CD4-positive, CD25-positive, alpha-beta regulatory T cell (primary cell): ENCODE data around the gene PALM. TPM values are rescaled to one million over a fixed set of nuclear protein-coding genes. Genes with fewer than 3 reads are reported as not detected.

Experiments
- ATAC-seq, 2 donors: fragments of 150-1000 bp; cut with Tn5 transposase; one replicate each; pipeline ENCODE4 v1.10.0; 2021; ENCODE audit warnings: low read depth in 2 of 2, moderate number of reproducible peaks in 2 of 2, moderate library complexity in 1 of 2
- DNase-seq, 3 donors: peaks; one replicate each; pipeline versions ENCODE4 v3.0.0 to v3.0.0-alpha.2; 2012 to 2022; ENCODE audit warnings: mixed read lengths in 1 of 3
- H3K27ac ChIP-seq: one replicate; pipeline ENCODE4 v1.7.0; 2013; ENCODE audit warnings: mild to moderate bottlenecking, low read length; ENCODE audit not compliant: insufficient read depth, poor library complexity, severe bottlenecking
- H3K27me3 ChIP-seq: one replicate; pipeline ENCODE4 v1.7.0; 2013; ENCODE audit warnings: low read length; ENCODE audit not compliant: control insufficient read depth, insufficient read depth
- H3K36me3 ChIP-seq: one replicate; pipeline ENCODE4 v1.7.0; 2013; ENCODE audit warnings: mild to moderate bottlenecking, low read length, moderate library complexity; ENCODE audit not compliant: control insufficient read depth, insufficient read depth
- H3K4me1 ChIP-seq: 2 replicates; pipeline ENCODE4 v1.7.0; 2013; ENCODE audit warnings: mild to moderate bottlenecking, low read length; ENCODE audit not compliant: insufficient read depth, control insufficient read depth, poor library complexity, severe bottlenecking
- H3K4me3 ChIP-seq: one replicate; pipeline ENCODE4 v1.7.0; 2013; ENCODE audit warnings: low read depth, mild to moderate bottlenecking, low read length, moderate library complexity
- H3K9me3 ChIP-seq, 2 experiments: 1 replicate in 1 of 2; 2 replicates in 1 of 2; pipeline ENCODE4 v1.7.0; 2013; ENCODE audit warnings: low read length in 2 of 2, mild to moderate bottlenecking in 1 of 2, moderate library complexity in 1 of 2; ENCODE audit not compliant: control insufficient read depth in 2 of 2
- H3K27ac Mint-ChIP-seq, 3 donors: one replicate each; pipeline ENCODE4 v1.8.0; 2020 to 2022; ENCODE audit warnings: mild to moderate bottlenecking in 3 of 3, mixed read lengths in 3 of 3, moderate library complexity in 2 of 3
- H3K27me3 Mint-ChIP-seq: one replicate; pipeline ENCODE4 v1.8.0; 2022; ENCODE audit warnings: mild to moderate bottlenecking, mixed read lengths
- H3K36me3 Mint-ChIP-seq: one replicate; pipeline ENCODE4 v1.8.0; 2020; ENCODE audit warnings: mixed read lengths
- H3K4me1 Mint-ChIP-seq, 4 donors: one replicate each; pipeline ENCODE4 v1.8.0; 2020 to 2022; ENCODE audit warnings: mixed read lengths in 4 of 4, mild to moderate bottlenecking in 1 of 4
- H3K4me3 Mint-ChIP-seq, 4 donors: one replicate each; pipeline ENCODE4 v1.8.0; 2020 to 2022; ENCODE audit warnings: mild to moderate bottlenecking in 4 of 4, mixed read lengths in 4 of 4, moderate library complexity in 3 of 4
- H3K9me3 Mint-ChIP-seq, 7 donors: one replicate each; pipeline ENCODE4 v1.8.0; 2020 to 2022; ENCODE audit warnings: mixed read lengths in 7 of 7, mild to moderate bottlenecking in 3 of 7, moderate library complexity in 2 of 7
- polyA plus RNA-seq, 4 donors: library from polyadenylated mRNA; unstranded; fragments of 300-500 nt; fragmentation: Illumina TruSeq; gene quantifications; one replicate each; pipeline ENCODE4 v1.2.3, GENCODE V29; 2021
- total RNA-seq: library from RNA; stranded (reverse); gene quantifications from one replicate; pipeline ENCODE4 v1.2.3, GENCODE V29; 2022

Gene PALM
- total and polyA plus RNA-seq, 5 donors from 2014 or later, result not detected

DNA sequence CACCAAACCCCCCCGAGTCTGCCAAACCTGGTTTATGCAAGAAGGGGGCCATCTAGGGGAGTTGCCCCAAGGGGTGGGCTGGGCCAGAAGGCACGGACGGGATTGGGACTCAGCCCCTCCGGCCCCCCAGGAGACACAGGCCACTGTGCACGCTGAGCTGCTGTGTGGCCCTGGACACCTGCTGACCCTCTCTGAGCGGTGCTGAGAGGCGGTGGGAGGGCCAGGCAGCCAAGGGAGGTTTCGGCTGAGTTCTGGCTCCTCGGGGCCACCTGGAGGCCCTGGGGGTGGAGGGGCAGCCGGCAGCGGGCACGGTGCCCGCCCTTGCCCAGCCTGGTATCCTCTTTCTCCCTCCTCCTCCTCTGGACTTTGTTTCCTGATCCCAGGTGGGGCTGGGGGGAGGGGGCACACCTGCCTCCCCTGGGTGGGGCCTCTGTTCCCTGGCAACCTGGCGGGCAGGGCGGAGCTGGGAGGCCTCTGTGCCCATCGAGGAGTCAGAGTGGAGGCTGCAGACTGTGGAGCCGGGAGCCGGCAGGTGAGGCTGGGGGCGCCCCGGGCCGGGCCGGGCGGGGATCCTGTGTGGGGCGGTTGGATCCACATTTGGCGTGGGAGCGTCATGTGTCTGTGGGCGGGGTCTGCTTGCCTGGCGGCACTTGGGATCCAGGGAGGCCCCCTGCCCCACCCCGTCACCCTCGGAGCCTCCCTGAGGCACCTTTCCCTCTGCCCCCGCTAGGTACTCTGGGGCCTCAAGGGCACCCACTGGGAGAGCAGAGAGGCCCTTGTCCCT is 42.1 kb downstream of the PALM start, which contains the start of gene MISP:
Gene MISP (plus strand): TSS at position 473 of the 784 bp plus-strand sequence. CDS start 5,835 bp downstream, outside the sequence.
- ATAC-seq, result no peak

DNA sequence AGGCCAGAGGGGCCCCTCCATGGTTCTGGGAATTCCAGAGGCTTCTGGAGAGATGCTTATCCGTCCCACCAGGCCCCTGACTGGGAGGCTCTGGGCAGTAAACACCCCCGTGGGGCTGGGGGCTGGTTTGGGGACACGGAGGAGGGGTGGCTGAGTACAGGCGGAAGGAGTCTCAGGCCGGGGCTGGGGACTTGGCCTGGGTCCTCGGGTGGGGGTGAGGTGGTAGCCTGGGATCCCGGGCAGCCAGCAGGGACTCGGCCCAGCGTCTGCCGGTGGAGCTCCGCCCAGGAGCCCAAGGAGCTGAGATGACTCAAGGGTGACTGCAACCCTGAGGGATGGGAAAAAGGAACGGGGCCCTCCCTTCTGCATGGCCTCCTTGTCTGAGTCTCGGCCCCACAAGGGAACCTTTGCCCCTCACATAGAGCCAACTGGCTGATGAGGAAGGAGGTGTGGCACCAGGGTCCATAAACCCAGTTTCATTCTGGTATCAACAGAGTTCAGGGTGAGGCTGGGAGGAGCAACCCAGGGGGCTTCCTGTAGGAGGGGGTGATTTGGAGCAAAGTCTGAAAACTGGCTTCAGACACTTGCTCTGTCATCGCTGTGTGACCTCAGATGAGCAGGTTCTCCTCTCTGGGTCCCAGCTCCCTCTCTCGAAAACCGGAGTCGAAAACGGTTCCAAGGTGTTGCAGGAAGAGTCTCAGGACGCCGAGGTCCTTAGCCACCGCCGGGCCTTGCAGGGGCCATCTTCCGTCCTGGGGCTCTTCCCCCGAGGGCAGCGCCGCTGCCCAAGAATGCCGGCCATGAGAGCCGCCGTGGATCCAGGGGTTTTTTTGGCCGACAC is 43.0 kb downstream of the PALM start:
- Histone ChIP-seq H3K4me1 (no peaks in the 10 kb centered on the region), H3K9me3 (peaks cover 0 to 16% of the 10 kb centered on the region in 2 experiments), H3K4me3 (no peak overlapping the region), H3K27me3 (no peaks in the 10 kb centered on the region), H3K36me3 (no peaks in the 10 kb centered on the region), H3K27ac (no peak overlapping the region)
- Mint-ChIP-seq H3K27me3 (no peaks in the 10 kb centered on the region), H3K4me1 (no peaks in the 10 kb centered on the region), H3K27ac (no peak overlapping the region), H3K36me3 (no peaks in the 10 kb centered on the region), H3K4me3 (no peak overlapping the region), H3K9me3 (peaks cover 0 to 1% (median 0%) of the 10 kb centered on the region in 7 donors)
- peak in 1 of 2 donors; percentile 36 for ATAC-seq
- DNase-seq, result no peak

More for the DNA sequence above, 42.1 kb downstream of the PALM start, which contains the start of gene MISP:
- Histone ChIP-seq H3K27me3 (no peaks in the 10 kb centered on the region), H3K27ac (no peak within 1 kb of the TSS), H3K9me3 (peaks cover 0 to 17% of the 10 kb centered on the region in 2 experiments), H3K4me1 (no peaks in the 10 kb centered on the region), H3K4me3 (no peak within 1 kb of the TSS), H3K36me3 (no peaks in the 10 kb centered on the region)
- Mint-ChIP-seq H3K4me3 (no peak within 1 kb of the TSS), H3K9me3 (peaks cover 0 to 1% (median 0%) of the 10 kb centered on the region in 7 donors), H3K27ac (no peak within 1 kb of the TSS), H3K27me3 (no peaks in the 10 kb centered on the region), H3K36me3 (no peaks in the 10 kb centered on the region), H3K4me1 (no peaks in the 10 kb centered on the region)
- DNase-seq, result no peak

DNA sequence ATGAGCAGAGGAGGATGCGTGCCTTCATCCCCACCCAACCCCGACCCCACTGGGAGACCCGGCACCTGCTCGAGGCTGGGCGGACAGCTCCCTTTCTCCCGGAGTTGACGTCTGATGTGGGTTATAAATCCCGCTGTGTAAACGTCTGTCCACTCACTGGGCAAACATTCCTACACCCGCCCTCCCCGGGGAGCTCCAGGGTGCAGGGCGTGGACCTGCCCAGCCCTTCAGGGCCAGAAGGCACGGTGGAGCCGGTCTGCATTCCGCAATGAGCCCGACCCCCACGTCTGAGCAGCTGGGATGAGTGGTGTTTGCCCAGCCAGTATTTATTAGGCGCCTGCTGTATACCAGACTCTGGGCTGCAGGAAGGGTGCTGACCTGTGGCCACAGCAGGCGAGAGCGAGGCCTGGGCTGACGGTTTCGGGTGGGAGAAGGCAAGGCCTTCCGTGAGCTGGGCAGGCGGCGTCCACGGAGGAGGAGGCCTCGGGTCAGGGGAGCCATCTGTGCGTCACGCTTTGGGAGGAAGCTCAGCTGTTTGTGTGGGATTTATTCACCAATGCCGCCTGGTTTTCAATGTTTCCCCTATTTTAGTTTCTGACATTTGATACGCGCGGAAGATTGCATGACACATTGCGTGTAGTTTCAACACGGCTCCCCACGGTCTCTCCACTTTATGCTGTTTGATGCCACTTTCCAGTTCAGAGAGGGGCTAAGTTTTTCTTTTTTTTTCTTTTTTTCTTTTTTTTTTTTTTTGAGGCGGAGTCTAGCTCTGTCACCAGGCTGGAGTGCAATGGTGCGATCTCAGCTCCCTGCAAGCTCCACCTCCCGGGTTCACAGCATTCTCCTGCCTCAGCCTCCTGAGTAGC is 44.1 kb downstream of the PALM start:
- H3K9me3 Mint-ChIP-seq, result peaks cover 0 to 1% (median 0%) of the 10 kb centered on the region in 7 donors
- no peaks in the 10 kb centered on the region for H3K36me3 Mint-ChIP-seq
- H3K4me1 Mint-ChIP-seq, result no peaks in the 10 kb centered on the region
- Histone ChIP-seq H3K36me3 (no peaks in the 10 kb centered on the region), H3K27ac (no peak overlapping the region), H3K4me1 (no peaks in the 10 kb centered on the region), H3K4me3 (no peak overlapping the region), H3K9me3 (peaks cover 0 to 5% of the 10 kb centered on the region in 2 experiments), H3K27me3 (no peaks in the 10 kb centered on the region)
- H3K4me3 Mint-ChIP-seq, result no peak overlapping the region
- no peaks in the 10 kb centered on the region for H3K27me3 Mint-ChIP-seq
- DNase-seq (no peak), ATAC-seq (no peak)
- no peak overlapping the region for H3K27ac Mint-ChIP-seq

GRCh38 chr19:754530-754929 is 45.8 kb downstream of the PALM start:
- DNase-seq (no peak), ATAC-seq (no peak)
- Histone ChIP-seq H3K27ac (no peak overlapping the region), H3K36me3 (no peaks in the 10 kb centered on the region), H3K27me3 (no peaks in the 10 kb centered on the region), H3K9me3 (peaks cover 0 to 11% of the 10 kb centered on the region in 2 experiments), H3K4me1 (no peaks in the 10 kb centered on the region), H3K4me3 (no peak overlapping the region)
- H3K27ac Mint-ChIP-seq, result no peak overlapping the region
- H3K9me3 Mint-ChIP-seq, result peaks cover 0 to 8% (median under 1%) of the 10 kb centered on the region in 7 donors
- H3K36me3 Mint-ChIP-seq, result no peaks in the 10 kb centered on the region
- H3K27me3 Mint-ChIP-seq, result peaks cover 2% of the 10 kb centered on the region
- no peak overlapping the region for H3K4me3 Mint-ChIP-seq
- H3K4me1 Mint-ChIP-seq, result no peaks in the 10 kb centered on the region

DNA sequence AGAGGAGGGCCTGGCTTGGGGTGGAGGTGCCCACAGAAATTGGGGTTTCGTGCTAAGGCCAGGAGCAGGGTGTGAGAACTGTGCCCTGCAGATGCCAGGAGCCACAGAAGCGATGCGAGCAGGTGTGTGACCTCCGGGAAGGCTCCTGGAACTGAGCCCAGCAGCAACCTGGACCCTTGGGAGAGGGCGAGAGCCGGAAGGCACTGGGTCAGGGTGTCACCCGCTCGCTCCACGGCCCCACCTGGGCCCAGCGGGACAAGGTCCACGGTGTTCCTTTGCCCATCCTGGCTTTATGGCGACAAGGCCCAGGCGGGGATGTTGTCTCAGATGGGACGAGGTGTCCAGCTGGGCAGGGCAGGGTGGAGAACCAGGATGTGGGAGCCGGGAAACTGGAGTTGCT is 46.3 kb downstream of the PALM start:
- Histone ChIP-seq H3K9me3 (peaks cover 0 to 11% of the 10 kb centered on the region in 2 experiments), H3K27ac (no peak overlapping the region), H3K27me3 (no peaks in the 10 kb centered on the region), H3K36me3 (no peaks in the 10 kb centered on the region), H3K4me1 (no peaks in the 10 kb centered on the region), H3K4me3 (no peak overlapping the region)
- Mint-ChIP-seq H3K4me1 (no peaks in the 10 kb centered on the region), H3K36me3 (no peaks in the 10 kb centered on the region), H3K4me3 (no peak overlapping the region), H3K27me3 (peaks cover 4% of the 10 kb centered on the region), H3K9me3 (peaks cover 0 to 12% (median 3%) of the 10 kb centered on the region in 7 donors), H3K27ac (no peak overlapping the region)
- no peak for DNase-seq
- ATAC-seq, result no peak

- Histone ChIP-seq H3K4me1 (no peaks in the 10 kb centered on the region), H3K27me3 (no peaks in the 10 kb centered on the region), H3K9me3 (peaks cover 0 to 11% of the 10 kb centered on the region in 2 experiments), H3K4me3 (no peak overlapping the region), H3K36me3 (no peaks in the 10 kb centered on the region), H3K27ac (no peak overlapping the region)
- Mint-ChIP-seq H3K4me3 (no peak overlapping the region), H3K9me3 (peaks cover 0 to 12% (median 3%) of the 10 kb centered on the region in 7 donors), H3K36me3 (no peaks in the 10 kb centered on the region), H3K27me3 (peaks cover 4% of the 10 kb centered on the region), H3K27ac (no peak overlapping the region), H3K4me1 (no peaks in the 10 kb centered on the region)
- ATAC-seq (no peak), DNase-seq (no peak)
Measured at GRCh38 chr19:756236-756635, 47.5 kb downstream of the PALM start.
